HG02884 (cell line): ENCODE results near the gene SEC14L1.

Experiments
- ATAC-seq: cut with Tn5 transposase; IDR thresholded peaks from one replicate; pipeline ENCODE4 v1.9.1; 2021; ENCODE audit warnings: mild to moderate bottlenecking, moderate library complexity; ENCODE audit not compliant: unreplicated experiment

The SEC14L1 gene

DNA sequence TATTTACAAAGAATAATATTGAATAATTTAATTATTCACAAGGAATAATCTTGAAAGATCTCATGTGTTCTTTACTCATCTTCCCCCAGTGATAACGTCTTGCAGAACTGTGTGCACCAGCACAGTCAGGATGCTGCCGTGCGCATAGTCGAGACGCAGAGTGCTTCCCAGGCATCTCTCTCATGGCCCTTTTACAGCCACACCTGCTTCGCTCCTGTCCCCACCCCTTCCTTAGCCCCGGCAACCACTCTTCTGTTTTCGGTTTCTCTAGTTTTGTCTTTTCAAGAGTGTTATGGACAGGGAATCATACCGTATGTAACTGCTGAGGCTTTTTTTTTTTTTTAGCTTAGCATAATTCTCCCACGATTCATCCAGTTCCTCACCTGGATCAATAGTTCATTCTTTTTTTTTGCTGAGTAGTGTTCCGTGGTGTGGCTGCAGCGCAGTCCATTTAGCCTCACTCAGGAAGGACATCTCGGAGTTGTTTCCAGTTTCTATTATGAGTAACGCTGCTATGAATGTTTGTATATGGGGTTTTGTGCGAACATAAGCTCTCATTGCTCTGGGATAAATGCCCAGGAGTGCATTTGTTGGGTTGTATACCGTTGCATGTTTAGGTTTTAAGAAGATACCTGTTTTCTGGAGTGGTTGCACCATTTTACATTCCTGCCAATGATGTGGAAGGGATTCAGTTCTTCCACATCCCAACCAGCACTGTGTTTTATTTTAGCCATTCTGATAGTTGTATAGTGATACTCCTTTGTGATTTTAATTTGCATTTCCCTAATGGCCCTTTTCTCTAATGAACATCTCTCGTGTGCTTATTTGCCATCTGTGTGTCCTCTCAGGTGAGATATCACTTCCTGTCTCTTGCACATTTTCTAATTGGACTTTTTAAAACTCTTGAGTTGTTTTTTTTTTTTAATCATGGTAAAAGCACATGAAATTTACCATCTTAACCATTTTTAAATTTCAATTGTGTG lies 47.6 kb downstream of the SEC14L1 start:
- ATAC-seq, result no peak

DNA sequence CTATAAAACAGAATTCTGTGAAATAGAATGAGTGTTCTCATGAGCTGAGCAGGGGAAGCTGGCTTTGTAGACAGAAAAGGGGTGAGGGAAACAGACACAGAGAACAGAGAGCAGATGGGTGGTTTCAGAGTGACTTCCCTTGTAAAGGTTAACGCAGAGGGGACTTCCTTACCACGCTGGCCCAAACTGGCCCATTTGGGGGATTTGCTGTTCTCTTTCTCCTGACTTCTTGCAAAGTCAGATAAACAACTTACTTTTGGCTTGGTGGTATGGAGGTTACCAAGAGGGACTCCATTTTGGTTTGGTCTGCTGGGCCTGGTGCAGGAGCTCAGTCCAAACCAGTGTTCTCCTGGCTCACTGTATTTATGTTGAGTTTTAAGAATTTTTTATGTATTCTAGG lies 48.4 kb downstream of the SEC14L1 start:
- ATAC-seq, result no peak

- ATAC-seq, result no peak
Observed at GRCh38 chr17:77190576-77190975, 49.8 kb downstream of the SEC14L1 start.

DNA sequence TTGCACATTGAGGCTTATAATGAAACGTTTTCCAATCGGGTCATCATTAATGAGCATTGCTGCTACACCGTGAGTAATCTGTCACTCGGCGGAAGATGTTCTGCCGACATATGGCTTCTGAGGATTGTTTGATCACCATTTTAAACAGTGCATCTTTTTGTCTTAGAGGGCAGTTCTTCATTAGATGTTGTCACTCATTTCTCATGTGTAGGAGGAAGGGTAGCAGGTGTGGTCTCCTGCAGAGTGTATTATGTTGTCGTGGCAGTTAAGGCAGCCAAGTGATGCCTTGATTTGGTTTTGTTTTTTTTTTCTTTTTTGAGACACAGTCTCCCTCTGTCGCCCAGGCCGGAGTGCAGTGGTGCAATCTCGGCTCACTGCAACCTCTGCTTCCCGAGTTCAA lies 50.5 kb downstream of the SEC14L1 start:
- no peak for ATAC-seq

GRCh38 chr17:77193653-77194052 lies 52.9 kb downstream of the SEC14L1 start:
- no peak for ATAC-seq

- ATAC-seq, result no peak
Observed at GRCh38 chr17:77194179-77194578, 53.4 kb downstream of the SEC14L1 start.

- no peak for ATAC-seq
Observed at GRCh38 chr17:77196251-77196650, 55.5 kb downstream of the SEC14L1 start.

GRCh38 chr17:77197115-77197514 lies 56.3 kb downstream of the SEC14L1 start:
- no peak for ATAC-seq

DNA sequence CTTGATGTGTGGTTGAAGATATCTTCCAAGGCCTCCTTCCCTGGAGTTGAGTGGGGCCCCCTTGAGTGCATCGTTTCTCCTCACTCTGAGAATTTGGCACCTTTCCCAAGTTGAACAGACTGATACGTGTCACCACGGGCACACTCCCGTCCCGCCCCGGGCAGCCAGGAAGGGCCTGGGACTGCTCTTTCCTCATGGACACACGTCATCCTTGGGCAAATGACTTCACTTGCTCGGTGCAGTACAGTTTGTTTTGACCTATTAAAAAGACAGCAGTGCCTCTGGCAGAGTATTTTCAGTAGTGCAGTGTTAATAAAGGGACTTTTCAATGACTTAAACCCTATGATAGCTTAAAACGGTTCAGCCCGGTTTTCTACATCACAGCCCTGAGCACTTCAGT lies 59.9 kb downstream of the SEC14L1 start:
- ATAC-seq, result no peak

GRCh38 chr17:77203436-77203835 lies 62.7 kb downstream of the SEC14L1 start:
- ATAC-seq, result no peak

GRCh38 chr17:77203846-77204245 lies 63.1 kb downstream of the SEC14L1 start:
- ATAC-seq, result no peak

- no peak for ATAC-seq
Observed at GRCh38 chr17:77204536-77204935, 63.8 kb downstream of the SEC14L1 start.

DNA sequence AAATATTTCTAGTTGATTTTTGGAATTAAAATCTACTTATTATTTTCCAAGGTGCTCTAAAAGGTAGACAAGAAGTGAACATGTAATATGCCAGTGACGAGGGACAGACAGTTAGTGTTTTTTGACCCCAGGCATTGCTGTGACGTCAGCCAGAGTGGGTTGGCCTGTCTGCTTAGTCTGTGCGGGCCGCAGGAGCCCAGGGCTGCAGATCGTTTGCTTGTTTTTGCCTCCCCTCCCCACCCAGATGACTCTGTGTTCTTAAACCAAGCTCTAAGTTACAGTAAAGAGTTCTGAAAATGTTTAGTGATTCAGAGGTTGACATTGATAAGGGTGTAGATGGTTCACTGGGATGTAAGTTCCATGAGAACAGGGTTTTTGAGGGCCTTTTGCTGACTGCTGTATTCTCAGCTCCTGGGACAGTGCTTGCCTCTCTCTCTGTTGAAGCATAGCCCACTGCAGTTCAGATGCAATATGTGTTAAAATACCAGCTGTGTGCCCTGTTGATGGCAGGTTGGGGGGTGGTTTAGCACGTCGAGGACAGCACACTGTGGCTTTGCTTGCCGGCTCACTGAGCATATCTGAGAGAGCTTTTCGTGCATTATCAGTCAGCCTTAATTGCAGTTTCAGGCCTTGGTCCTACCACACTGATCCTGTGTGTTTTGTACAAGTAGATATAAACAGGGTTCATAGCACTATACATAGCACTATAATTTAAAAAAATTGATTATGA lies 64.8 kb downstream of the SEC14L1 start:
- ATAC-seq, result no peak

- no peak for ATAC-seq
Observed at GRCh38 chr17:77206158-77206956, 65.6 kb downstream of the SEC14L1 start.

GRCh38 chr17:77207689-77208216 lies 67.0 kb downstream of the SEC14L1 start:
- no peak for ATAC-seq

GRCh38 chr17:77208217-77208808 lies 67.5 kb downstream of the SEC14L1 start:
- ATAC-seq, result no peak

- ATAC-seq, result no peak
Observed at GRCh38 chr17:77208856-77209255, 68.1 kb downstream of the SEC14L1 start.

DNA sequence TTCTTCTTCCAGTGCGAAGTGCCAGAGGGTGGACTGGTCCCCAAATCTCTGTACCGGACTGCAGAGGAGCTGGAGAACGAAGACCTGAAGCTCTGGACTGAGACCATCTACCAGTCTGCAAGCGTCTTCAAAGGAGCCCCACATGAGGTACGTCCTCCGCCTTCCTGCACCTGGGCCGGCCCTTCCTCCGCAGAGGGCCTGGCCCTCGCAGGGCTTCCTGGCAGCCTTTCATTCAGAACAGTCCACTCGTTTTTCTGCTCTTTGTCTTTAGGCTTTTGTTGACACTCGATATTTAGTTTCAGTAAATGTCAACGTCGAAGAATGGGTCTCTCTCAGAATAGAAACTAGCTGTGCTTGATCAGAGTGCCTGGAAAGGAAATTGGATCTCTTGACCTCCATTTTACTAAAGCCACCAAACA lies 68.6 kb downstream of the SEC14L1 start:
- no peak for ATAC-seq

DNA sequence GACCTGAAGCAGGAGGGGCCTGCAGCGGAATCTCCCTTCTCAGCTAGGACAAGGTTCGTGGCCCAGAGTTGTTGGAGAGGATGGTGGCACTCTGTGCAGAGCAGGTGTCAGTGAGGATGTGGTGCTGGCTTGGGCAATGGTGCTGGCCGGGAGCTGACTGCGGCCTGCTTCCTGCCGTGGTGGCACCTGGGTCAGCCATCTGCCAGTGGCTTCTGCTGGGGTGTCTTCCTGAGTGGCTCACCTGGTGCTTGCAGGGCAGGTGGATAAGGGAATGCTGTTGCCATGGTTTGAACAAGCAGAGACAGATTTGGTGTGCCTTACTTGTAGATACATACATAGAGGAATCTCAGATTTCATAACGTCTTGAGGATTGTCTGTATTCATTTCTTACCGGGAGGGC lies 69.6 kb downstream of the SEC14L1 start:
- ATAC-seq, result no peak

DNA sequence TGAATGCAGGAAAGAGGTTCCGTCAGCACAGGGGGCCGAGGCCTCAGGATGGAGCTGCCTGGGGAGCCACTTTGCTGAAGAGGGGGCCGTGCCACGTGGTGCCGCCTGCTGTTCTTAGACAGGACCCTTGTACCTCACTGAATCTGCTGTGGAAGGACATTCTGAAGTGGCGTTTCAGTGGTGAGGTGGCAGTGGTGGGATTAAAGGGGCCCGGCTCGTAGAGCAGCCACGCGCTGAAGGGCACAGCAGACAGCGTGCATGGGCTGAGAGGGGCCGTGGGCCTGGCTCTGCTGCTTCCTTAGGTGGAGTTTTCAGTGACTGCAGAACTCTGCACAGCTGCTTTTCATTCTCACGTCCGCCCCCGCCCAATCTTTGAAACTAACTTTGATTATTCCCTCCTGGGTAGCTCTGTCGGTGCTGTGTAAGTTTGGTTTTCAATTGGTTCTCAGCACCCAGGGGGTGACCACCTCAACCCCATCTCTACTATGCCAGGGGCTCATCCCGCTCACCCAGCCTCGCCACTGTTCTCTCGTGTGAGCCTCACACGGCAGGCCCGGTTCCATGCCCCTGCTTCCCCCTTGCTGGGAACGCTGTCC lies 70.3 kb downstream of the SEC14L1 start:
- ATAC-seq, result no peak
